K562 (cell line): ENCODE measurements around the gene TEAD3. TPM values are rescaled to one million over a fixed set of nuclear protein-coding genes. Genes with fewer than 3 reads are reported as not detected.

Experiments
- CBFB ChIP-seq: sonication (generic); formaldehyde crosslinking; IDR thresholded peaks from 2 replicates; pipeline ENCODE4 v1.4.0; 2020; ENCODE audit warnings: mild to moderate bottlenecking, missing genetic modification reagents
- CCAR2 ChIP-seq: fragments of 200-400 bp; formaldehyde crosslinking; IDR thresholded peaks from 2 replicates; pipeline ENCODE4 v1.6.1; 2017; ENCODE audit warnings: mild to moderate bottlenecking, low read depth, low read length
- E2F1 ChIP-seq: sonication (generic); formaldehyde crosslinking; IDR thresholded peaks from 2 replicates; pipeline ENCODE4 v1.8.1; 2023; ENCODE audit warnings: mild to moderate bottlenecking, missing genetic modification reagents, moderate library complexity
- FOXA1 ChIP-seq: fragments of 450-650 bp; IDR thresholded peaks from 2 replicates; pipeline ENCODE4 v1.6.1; 2016; ENCODE audit warnings: mild to moderate bottlenecking, borderline replicate concordance
- HEY1 ChIP-seq: fragments of 250-450 bp; sonication (Bioruptor Pico); IDR thresholded peaks from 2 replicates; pipeline ENCODE4 v1.5.0; 2020; ENCODE audit warnings: mild to moderate bottlenecking, moderate library complexity, borderline replicate concordance
- ILF3 ChIP-seq: fragments of 450-650 bp; IDR thresholded peaks from 2 replicates; pipeline ENCODE4 v1.6.1; 2018; ENCODE audit warnings: antibody characterized with exemption, mild to moderate bottlenecking, moderate library complexity, borderline replicate concordance
- MBD1 ChIP-seq: fragments of 250-450 bp; sonication (Bioruptor Pico); IDR thresholded peaks from 2 replicates; pipeline ENCODE4 v1.8.0; 2022; ENCODE audit warnings: inconsistent platforms
- NR3C1 ChIP-seq: sonication (generic); formaldehyde crosslinking; IDR thresholded peaks from 2 replicates; pipeline ENCODE4 v1.8.1; 2022; ENCODE audit warnings: missing genetic modification reagents
- RB1 ChIP-seq: fragments of 450-650 bp; IDR thresholded peaks from 2 replicates; pipeline ENCODE4 v1.6.1; 2017; ENCODE audit warnings: low read depth, mild to moderate bottlenecking
- TBP ChIP-seq: optimal IDR thresholded peaks from 2 replicates; pipeline ENCODE3; 2011; ENCODE audit warnings: low read depth, low read length, improper control_type of control experiment
- THRAP3 ChIP-seq: fragments of 450-650 bp; IDR thresholded peaks from 2 replicates; pipeline ENCODE4 v1.6.1; 2016; ENCODE audit warnings: mild to moderate bottlenecking, inconsistent platforms, borderline replicate concordance
- THRB ChIP-seq: fragments of 450-650 bp; formaldehyde crosslinking; conservative IDR thresholded peaks from 2 replicates; pipeline ENCODE4 v1.4.0; 2022; ENCODE audit warnings: mild to moderate bottlenecking, missing genetic modification characterization
- U2AF1 ChIP-seq: fragments of 200-400 bp; formaldehyde crosslinking; optimal IDR thresholded peaks from 2 replicates; pipeline ENCODE3; 2017; ENCODE audit warnings: mild to moderate bottlenecking, low read depth, low read length, moderate library complexity
- XRCC3 ChIP-seq: fragments of 450-650 bp; IDR thresholded peaks from 2 replicates; pipeline ENCODE4 v1.6.1; 2017; ENCODE audit warnings: mild to moderate bottlenecking, moderate library complexity
- ZFX ChIP-seq: sonication (generic); formaldehyde crosslinking; IDR thresholded peaks from 2 replicates; pipeline ENCODE4 v1.8.0; 2022; ENCODE audit warnings: mild to moderate bottlenecking, missing genetic modification reagents, moderate library complexity
- ZNF134 ChIP-seq: fragments of 250-450 bp; sonication (Bioruptor Pico); conservative IDR thresholded peaks from 2 replicates; pipeline ENCODE4 v1.4.0; 2020
- ZNF197 ChIP-seq: fragments of 200-800 bp; sonication (Bioruptor generic); IDR thresholded peaks from 2 replicates; pipeline ENCODE4 v1.6.1; 2016; ENCODE audit warnings: low read depth, missing genetic modification characterization, missing compliant biosample characterization
- polyA plus RNA-seq, 8 experiments: library from polyadenylated mRNA; depleted of rRNA in 4 of 8; stranded (reverse) in 5 of 8; unstranded in 3 of 8; fragments of >200 nt; fragmentation: Nextera tagmentation in 2 of 8; fragmentation: Illumina TruSeq in 1 of 8; extraction: Ambion mirVana in 2 of 8; extraction: Trizol in 1 of 8; gene quantifications; 2 replicates each; pipeline versions ENCODE4 v1.2.1 to v1.2.3, GENCODE V29; 2011 to 2014; ENCODE audit warnings: inconsistent platforms in 1 of 8, missing spikeins in 1 of 8
- total RNA-seq, 7 experiments: library from RNA; depleted of rRNA in 6 of 7; stranded (reverse); fragments of >200 nt in 6 of 7; fragmentation: Illumina TruSeq in 2 of 7; extraction: Trizol in 2 of 7; gene quantifications; 2 replicates each; pipeline versions ENCODE4 v1.2.1 to v1.2.3, GENCODE V29; 2011 to 2021; ENCODE audit warnings: low replicate concordance in 1 of 7
- TF ChIP-seq, protein P1 (sequence below): sonication (generic); formaldehyde crosslinking; IDR thresholded peaks from 2 replicates; pipeline ENCODE4 v1.8.1; 2023; ENCODE audit warnings: mild to moderate bottlenecking, missing genetic modification reagents

The TEAD3 gene
- total and polyA plus RNA-seq, 9 of the 15 experiments (the other 6 are each of a cell fraction or from before 2014, with no cell fraction given), result 0.63 to 13.2 (median 3.3) TPM

DNA sequence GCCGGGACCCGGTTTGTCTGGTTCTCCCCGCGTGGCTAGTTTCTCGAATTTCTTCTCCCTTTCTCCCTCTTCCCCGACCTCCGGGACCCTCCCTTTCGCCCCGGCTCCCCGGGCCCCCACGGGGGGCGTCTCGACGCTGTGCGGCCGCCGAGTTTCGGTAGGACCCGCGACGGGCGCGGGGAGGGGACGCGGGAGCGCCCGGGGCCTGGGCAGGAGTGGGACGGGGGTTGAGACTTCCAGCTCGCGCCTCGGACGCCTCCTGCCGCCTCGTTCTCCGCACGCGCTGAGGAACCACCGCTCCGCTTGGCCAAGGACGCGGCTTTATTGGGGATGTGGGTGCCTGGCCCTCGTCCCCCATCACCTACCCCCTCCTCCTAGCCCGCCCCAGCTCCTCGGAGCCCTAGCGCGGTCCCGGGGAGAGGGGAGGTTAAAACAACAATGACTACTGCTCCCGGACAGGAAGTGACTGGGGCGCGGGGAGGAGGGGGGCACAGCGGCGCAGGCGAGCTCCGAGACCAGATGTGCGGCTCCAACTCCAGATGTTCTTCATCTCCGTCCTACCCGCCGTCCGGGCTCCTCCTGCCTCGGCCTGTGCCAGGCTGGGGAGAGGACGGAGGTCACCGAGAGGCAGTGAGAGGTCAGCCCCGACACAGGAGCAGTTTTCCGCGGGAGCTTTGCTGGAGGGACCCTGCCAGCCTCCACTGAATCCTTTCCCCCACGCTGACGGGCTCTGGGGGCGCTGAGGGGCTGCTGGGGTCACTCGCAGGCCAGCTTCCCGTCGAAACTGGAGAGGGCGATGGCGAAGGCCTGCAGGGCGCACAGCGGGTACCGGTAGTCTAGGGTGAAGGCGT lies 917 bp upstream of the TEAD3 start (continued):
- no peak for TF ChIP-seq THRAP3
- no peak for TF ChIP-seq MBD1 (CRISPR knock-in tag)
- peak; percentile 93 for TF ChIP-seq U2AF1
- no peak for TF ChIP-seq ZNF197 (CRISPR knock-in tag)
- no peak for TF ChIP-seq ILF3
- TF ChIP-seq E2F1 (CRISPR knock-in tag), result peak; percentile 84
- TF ChIP-seq, protein P1, sequence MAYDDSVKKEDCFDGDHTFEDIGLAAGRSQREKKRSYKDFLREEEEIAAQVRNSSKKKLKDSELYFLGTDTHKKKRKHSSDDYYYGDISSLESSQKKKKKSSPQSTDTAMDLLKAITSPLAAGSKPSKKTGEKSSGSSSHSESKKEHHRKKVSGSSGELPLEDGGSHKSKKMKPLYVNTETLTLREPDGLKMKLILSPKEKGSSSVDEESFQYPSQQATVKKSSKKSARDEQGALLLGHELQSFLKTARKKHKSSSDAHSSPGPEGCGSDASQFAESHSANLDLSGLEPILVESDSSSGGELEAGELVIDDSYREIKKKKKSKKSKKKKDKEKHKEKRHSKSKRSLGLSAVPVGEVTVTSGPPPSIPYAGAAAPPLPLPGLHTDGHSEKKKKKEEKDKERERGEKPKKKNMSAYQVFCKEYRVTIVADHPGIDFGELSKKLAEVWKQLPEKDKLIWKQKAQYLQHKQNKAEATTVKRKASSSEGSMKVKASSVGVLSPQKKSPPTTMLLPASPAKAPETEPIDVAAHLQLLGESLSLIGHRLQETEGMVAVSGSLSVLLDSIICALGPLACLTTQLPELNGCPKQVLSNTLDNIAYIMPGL, result peak; percentile 91
- no peak for TF ChIP-seq ZNF134 (CRISPR knock-in tag)
- no peak for TF ChIP-seq RB1
- TF ChIP-seq CBFB (CRISPR knock-in tag), result peak; percentile 66; the same call in 1 of the 2 replicates
- TF ChIP-seq CCAR2, result no peak
- TF ChIP-seq FOXA1, result no peak
- no peak for TF ChIP-seq HEY1 (CRISPR knock-in tag)
- TF ChIP-seq THRB, result peak; percentile 49; the same call in 1 of the 2 replicates
- peak; percentile 93 for TF ChIP-seq ZFX (CRISPR knock-in tag)
- TF ChIP-seq TBP, result peak; percentile 49
- TF ChIP-seq NR3C1 (CRISPR knock-in tag), result peak; percentile 97
- no peak for TF ChIP-seq XRCC3
